HK-2 (cell line): ENCODE data around the gene RPL31.
A peak's percentile ranks its signal among the peaks of the same experiment; 100 is the strongest.

Experiments
- DNase-seq: peaks from one replicate; pipeline ENCODE4 v3.0.0-alpha.2; 2018; ENCODE audit not compliant: unreplicated experiment

The RPL31 gene

GRCh38 chr2:100993294-100993693 is 8.8 kb upstream of the RPL31 start:
- DNase-seq, result no peak

GRCh38 chr2:100995309-100996075 is 6.6 kb upstream of the RPL31 start:
- DNase-seq, result no peak

DNA sequence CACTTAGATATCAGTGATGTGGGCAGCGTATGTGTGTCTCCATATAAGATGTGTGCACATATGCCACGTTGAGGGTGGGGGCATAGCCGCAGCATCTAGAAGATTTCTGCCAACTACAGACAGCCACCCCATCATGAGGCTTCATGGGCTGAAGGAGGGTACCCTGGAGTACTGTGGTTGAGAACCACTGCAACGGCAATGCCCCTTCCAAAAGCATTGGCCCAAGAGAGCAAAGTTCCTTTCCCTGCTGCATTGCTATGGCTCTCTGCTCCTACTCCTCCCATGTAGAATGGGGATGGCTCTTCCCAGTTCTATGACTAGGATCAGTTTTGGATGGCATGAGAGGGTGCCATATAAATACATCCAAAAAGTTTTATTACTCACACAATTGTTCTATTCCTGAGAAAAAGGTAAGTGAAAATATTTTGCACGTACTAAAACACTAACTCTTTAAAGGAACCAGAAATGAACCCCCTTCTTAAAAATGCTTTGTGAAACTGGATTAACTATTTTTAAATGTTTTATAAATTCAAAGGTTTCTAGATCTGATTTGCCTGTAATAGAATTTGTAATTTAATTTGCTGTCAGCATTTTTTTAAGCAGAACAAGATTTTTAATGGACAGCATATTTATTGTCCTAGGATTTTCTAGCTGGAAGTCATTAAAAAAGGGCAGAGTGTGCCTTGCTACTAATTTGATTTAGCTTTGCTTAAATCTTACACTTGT is 4.4 kb upstream of the RPL31 start:
- DNase-seq, result no peak

- no peak for DNase-seq
Observed at GRCh38 chr2:100998235-100998573, 3.9 kb upstream of the RPL31 start.

GRCh38 chr2:100999995-101000394 is 2.1 kb upstream of the RPL31 start:
- DNase-seq, result no peak

- DNase-seq, result no peak
Observed at GRCh38 chr2:101002562-101003277, 631 bp downstream of the RPL31 start.

DNA sequence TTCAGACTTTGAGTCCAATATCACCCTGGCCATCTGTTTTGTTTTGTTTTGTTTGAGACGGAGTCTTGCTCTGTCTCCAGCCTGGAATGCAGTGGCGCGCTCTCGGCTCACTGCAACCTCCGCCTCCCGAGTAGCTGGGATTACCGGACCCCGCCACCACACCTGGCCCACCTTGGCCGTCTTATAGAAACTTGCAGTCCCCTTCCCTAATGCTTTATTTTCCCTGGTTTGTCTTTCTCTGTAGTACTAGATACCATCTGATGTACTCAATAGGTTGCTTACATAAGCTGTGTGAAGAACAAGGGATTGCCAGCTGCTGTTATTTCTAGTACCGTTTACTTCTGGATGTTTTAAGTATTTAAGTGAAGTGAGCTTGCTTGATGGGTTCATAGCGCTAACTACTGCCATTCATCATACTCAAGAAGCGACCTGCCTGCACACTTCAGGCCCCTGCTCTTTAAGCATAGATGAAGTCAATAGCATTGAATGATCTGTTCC is 1.2 kb downstream of the RPL31 start:
- DNase-seq, result no peak

GRCh38 chr2:101004620-101005325 is 2.7 kb downstream of the RPL31 start:
- no peak for DNase-seq

- DNase-seq, result no peak
Observed at GRCh38 chr2:101006065-101006715, 4.1 kb downstream of the RPL31 start.

DNA sequence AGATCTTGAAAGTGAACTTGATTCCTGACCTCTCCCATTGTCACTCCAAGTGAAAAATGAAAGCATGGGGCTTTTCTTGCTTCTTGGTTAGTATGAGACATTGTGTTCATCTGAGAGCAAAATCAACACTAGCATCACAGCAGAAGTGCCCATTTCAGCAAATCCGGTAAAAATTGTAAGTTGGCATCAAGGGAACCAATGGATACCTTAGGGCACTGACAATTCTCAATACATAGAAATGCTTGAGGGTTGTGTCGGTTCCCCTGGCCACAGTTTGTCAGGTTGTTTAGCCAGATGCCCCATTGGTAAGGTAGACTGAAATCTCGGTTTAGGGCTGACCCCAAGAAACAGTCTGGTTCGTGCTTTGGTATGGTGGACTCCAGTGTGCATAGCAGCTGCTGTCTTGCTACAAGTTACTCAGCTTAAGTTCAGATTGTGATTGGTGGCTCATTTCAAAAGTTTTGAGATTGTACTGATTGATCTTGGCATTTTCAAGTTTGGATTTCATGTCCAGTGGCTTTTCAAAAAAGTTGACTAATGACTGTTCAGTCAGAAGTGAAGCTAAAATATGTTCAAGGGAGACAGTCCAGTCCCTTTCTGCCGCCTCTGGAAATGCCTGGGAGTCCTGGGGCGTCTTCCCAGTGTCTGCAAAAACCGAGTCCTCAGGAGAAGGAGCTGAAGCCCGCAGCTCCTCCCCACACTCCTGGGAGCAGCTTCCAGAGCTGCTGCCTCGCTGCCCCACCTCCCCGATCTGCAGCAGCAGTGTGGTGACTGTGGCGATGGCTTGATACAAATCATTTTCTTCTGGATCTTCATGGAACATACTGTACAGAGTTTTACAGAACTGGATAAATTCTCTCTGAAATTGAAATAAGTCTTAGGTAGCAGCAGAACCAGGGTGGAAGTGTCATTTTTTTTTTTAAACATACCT is 5.6 kb downstream of the RPL31 start:
- peak; percentile 27 for DNase-seq

GRCh38 chr2:101011152-101011551 is 9.1 kb downstream of the RPL31 start:
- no peak for DNase-seq

DNA sequence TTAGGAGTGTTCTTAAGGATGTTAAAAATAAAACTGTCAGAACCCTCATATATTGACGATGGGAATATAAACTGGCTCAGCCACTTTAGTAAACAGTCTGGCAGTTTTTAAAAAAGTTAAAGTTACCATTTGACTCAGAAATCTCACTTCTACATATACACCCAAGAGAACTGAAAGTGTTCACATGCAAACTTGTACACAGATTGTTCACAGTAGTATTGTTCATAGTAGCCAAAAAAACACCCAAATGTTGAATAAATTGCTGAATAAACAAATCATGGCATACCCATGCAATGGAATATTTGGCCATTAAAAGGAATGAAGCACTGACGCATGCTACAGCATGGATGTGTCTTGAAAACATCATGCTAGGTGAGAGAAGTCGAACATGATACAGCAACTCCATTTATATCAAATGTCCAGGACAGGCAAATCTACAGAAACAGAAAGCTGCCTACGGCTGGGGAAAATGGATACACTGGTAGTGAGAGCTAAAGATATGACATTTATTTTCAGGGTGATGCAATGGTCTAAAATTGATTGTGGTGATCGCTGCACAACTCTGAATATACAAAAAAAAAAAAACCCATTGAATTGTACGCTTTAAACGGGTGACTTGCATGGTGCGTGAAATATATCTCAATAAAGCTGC is 10.1 kb downstream of the RPL31 start:
- DNase-seq, result no peak

DNA sequence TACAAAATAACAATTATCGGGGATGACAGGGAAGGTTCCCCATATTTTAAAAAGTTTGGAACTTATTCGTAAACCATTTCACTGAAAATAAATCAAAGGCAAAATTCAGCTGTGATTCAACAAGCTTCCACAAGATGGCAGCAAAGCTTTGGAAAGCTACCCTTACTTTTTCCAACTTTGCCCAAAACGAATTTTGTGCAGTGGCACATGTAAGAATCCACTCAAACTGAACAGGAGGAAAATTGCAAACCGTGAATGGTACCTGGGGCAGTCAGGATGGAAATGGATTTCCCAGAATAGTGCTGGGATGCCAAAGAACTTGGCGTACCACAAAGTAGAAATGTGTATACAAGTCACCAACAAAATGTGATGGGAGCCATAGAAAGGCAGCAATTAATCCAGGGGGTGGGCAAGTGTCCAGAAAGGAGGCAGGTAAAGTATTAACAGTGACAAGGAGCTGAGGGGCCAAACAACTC is 10.7 kb downstream of the RPL31 start:
- no peak for DNase-seq

GRCh38 chr2:101014264-101014857 is 12.3 kb downstream of the RPL31 start:
- DNase-seq, result no peak

DNA sequence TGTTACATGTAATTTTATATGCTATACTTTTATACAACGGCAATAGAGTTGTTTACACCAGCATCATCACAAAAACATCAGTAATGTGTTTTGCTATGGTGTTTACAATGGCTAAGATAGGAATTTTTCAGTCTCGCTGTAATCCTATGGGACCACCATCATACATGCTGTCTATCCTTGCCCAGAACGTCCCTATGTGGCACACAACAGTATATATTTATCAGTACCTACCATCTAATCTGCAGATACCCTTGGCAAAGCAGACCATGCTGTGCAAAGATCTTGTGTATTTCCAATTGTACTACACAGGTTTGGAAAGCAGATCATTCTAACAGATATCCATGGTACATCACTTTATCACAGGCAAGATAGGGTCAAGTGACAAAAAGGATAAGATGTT is 15.3 kb downstream of the RPL31 start:
- DNase-seq, result no peak

DNA sequence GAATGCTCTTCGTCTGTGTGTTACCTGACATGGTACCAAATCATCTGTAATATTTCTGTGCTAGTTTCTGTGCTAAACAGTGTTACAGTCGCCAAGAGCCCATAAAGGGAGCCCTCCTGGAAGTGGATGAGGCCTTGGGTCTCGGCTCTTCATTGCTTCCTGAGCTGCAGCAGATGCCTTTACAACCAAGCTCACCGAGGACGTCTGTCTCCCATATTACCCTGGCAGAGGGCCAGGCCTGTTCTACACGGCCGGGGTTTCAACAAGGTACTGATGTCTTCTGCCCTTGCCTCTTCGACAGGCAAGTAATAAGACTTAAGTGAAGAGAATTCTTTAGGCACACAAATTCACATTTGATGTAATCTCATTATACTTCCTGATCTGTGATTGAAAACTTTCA is 16.8 kb downstream of the RPL31 start:
- no peak for DNase-seq

GRCh38 chr2:101022221-101022620 is 20.1 kb downstream of the RPL31 start:
- no peak for DNase-seq

DNA sequence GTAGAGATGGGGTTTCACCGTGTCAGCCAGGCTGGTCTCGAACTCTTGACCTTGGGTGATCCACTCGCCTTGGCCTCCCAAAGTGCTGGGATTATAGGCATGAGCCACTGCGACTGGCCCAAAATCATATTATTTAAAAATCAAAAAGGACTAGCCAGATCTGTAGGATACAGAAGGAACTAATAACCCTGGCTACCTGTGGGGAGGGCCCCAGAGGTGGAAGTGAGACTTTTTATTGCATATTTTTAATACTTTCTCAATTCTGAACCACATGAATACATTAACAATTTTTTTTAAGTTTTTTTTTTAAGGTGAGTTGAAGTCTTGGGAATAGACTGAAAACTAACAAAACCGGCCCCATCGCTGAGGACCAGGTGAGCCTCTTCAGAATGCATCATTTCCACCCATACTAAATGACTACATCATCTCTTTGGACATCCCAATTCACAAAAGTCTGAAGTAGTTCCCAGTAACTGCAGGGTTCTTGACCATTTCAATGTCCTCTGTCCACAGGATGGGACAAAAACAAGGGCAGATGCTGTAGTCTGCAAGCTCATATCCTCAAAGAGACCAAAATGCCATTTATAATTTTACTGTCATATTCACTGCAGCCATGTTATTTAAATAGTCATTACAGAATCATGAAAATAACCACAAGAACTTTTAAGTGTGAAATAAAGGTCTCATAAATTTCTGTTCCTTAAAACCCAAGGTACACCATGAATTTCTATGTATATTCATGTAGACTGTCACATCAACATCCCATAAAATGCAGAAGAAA is 21.4 kb downstream of the RPL31 start:
- DNase-seq, result no peak

GRCh38 chr2:101025561-101025960 is 23.5 kb downstream of the RPL31 start:
- DNase-seq, result no peak
